H9 (cell line): ENCODE results near the gene PLCH2. TPM values are rescaled to one million over a fixed set of nuclear protein-coding genes. Genes with fewer than 3 reads are reported as not detected.

Experiments
- DNase-seq: peaks from one replicate; pipeline ENCODE4 v3.0.0-alpha.2; 2017
- H2AFZ ChIP-seq: one replicate; pipeline ENCODE4 v1.6.1; 2013; ENCODE audit warnings: mild to moderate bottlenecking, low read length, control low read depth, moderate library complexity
- H2AK5ac ChIP-seq: 2 replicates; pipeline ENCODE4 v1.6.1; 2013; ENCODE audit warnings: low read length, control low read depth, mixed read lengths; ENCODE audit not compliant: insufficient read length
- H2BK120ac ChIP-seq: one replicate; pipeline ENCODE4 v1.6.1; 2013; ENCODE audit warnings: low read depth, mild to moderate bottlenecking, low read length, control low read depth, inconsistent platforms; ENCODE audit not compliant: poor library complexity, severe bottlenecking
- H2BK12ac ChIP-seq: 2 replicates; pipeline ENCODE4 v1.6.1; 2013; ENCODE audit warnings: low read length, control low read depth, mixed read lengths, low read depth; ENCODE audit not compliant: insufficient read length
- H2BK15ac ChIP-seq: 2 replicates; pipeline ENCODE4 v1.6.1; 2013; ENCODE audit warnings: low read depth, low read length, control low read depth
- H2BK20ac ChIP-seq: one replicate; pipeline ENCODE4 v1.6.1; 2013; ENCODE audit warnings: low read depth, mild to moderate bottlenecking, low read length, control low read depth, inconsistent platforms; ENCODE audit not compliant: poor library complexity, severe bottlenecking
- H2BK5ac ChIP-seq: 2 replicates; pipeline ENCODE4 v1.6.1; 2013; ENCODE audit warnings: low read length, control low read depth, mixed read lengths; ENCODE audit not compliant: insufficient read length
- H3K14ac ChIP-seq: 2 replicates; pipeline ENCODE4 v1.6.1; 2013; ENCODE audit warnings: low read length, control low read depth; ENCODE audit not compliant: insufficient read depth
- H3K18ac ChIP-seq: 2 replicates; pipeline ENCODE4 v1.6.1; 2013; ENCODE audit warnings: low read depth, mild to moderate bottlenecking, mixed read lengths, low read length, control low read depth; ENCODE audit not compliant: insufficient read length
- H3K23ac ChIP-seq: 2 replicates; pipeline ENCODE4 v1.6.1; 2013; ENCODE audit warnings: low read length, control low read depth, mixed read lengths, low read depth; ENCODE audit not compliant: insufficient read length
- H3K23me2 ChIP-seq: 2 replicates; pipeline ENCODE4 v1.6.1; 2013; ENCODE audit warnings: low read depth, mild to moderate bottlenecking, mixed read lengths, low read length, control low read depth; ENCODE audit not compliant: insufficient read length, poor library complexity, severe bottlenecking
- H3K27ac ChIP-seq: 2 replicates; pipeline ENCODE4 v1.5.1; 2013; ENCODE audit warnings: low read length, control low read depth, mixed read lengths, low read depth; ENCODE audit not compliant: insufficient read length
- H3K27me3 ChIP-seq: 2 replicates; pipeline ENCODE4 v1.6.1; 2013; ENCODE audit warnings: low read length, control low read depth, inconsistent platforms; ENCODE audit not compliant: insufficient read depth
- H3K4ac ChIP-seq: 2 replicates; pipeline ENCODE4 v1.6.1; 2013; ENCODE audit warnings: low read depth, mild to moderate bottlenecking, control low read depth, inconsistent platforms, low read length, moderate library complexity
- H3K4me1 ChIP-seq: 2 replicates; pipeline ENCODE4 v1.6.1; 2013; ENCODE audit warnings: low read length, control low read depth, inconsistent platforms; ENCODE audit not compliant: insufficient read depth
- H3K4me2 ChIP-seq: 2 replicates; pipeline ENCODE4 v1.6.1; 2013; ENCODE audit warnings: low read length, control low read depth, mixed read lengths; ENCODE audit not compliant: insufficient read length, insufficient read depth
- H3K56ac ChIP-seq: 2 replicates; pipeline ENCODE4 v1.6.1; 2013; ENCODE audit warnings: low read depth, mild to moderate bottlenecking, mixed read lengths, low read length, control low read depth; ENCODE audit not compliant: insufficient read length
- H3K79me1 ChIP-seq: 2 replicates; pipeline ENCODE4 v1.6.1; 2013; ENCODE audit warnings: low read depth, mild to moderate bottlenecking, moderate library complexity, low read length, control low read depth, inconsistent platforms; ENCODE audit not compliant: insufficient read depth, poor library complexity, severe bottlenecking
- H3K79me2 ChIP-seq: 2 replicates; pipeline ENCODE4 v1.6.1; 2013; ENCODE audit warnings: low read length, control low read depth, inconsistent platforms; ENCODE audit not compliant: insufficient read depth
- H3K9ac ChIP-seq: 2 replicates; pipeline ENCODE4 v1.6.1; 2013; ENCODE audit warnings: low read length, control low read depth, mixed read lengths; ENCODE audit not compliant: insufficient read length; ENCODE audit errors: extremely low read depth
- H3K9me3 ChIP-seq: one replicate; pipeline ENCODE4 v1.6.1; 2013; ENCODE audit warnings: low read depth, low read length, inconsistent platforms; ENCODE audit not compliant: control insufficient read depth
- H3T11ph ChIP-seq: one replicate; pipeline ENCODE4 v1.6.1; 2013; ENCODE audit warnings: mild to moderate bottlenecking, low read length, control low read depth, inconsistent platforms
- H4K20me1 ChIP-seq: one replicate; pipeline ENCODE4 v1.6.1; 2013; ENCODE audit not compliant: control insufficient read depth, insufficient read length, insufficient read depth
- H4K5ac ChIP-seq: 2 replicates; pipeline ENCODE4 v1.6.1; 2013; ENCODE audit warnings: low read depth, mild to moderate bottlenecking, mixed read lengths, low read length, control low read depth; ENCODE audit not compliant: insufficient read length
- H4K8ac ChIP-seq: replicated peaks from 2 replicates; pipeline ENCODE4 v1.6.1; 2013; ENCODE audit warnings: low read length, control low read depth, mixed read lengths, low read depth; ENCODE audit not compliant: insufficient read length
- H4K91ac ChIP-seq: 2 replicates; pipeline ENCODE4 v1.6.1; 2013; ENCODE audit warnings: low read depth, mild to moderate bottlenecking, moderate library complexity, mixed read lengths, low read length, control low read depth; ENCODE audit not compliant: insufficient read length
- H3K27ac Mint-ChIP-seq, 3 experiments: 2 replicates in 2 of 3; 3 replicates in 1 of 3; pipeline ENCODE4 v1.8.0; 2020 to 2021; ENCODE audit warnings: mixed read lengths in 3 of 3, mild to moderate bottlenecking in 1 of 3, moderate library complexity in 1 of 3
- H3K27me3 Mint-ChIP-seq: 2 replicates; pipeline ENCODE4 v1.8.0; 2021; ENCODE audit warnings: low read depth, mild to moderate bottlenecking, moderate library complexity, mixed read lengths
- H3K36me3 Mint-ChIP-seq, 3 experiments: 2 replicates in 2 of 3; 3 replicates in 1 of 3; pipeline ENCODE4 v1.8.0; 2020 to 2021; ENCODE audit warnings: low read depth in 3 of 3, mixed read lengths in 3 of 3; ENCODE audit not compliant: insufficient read depth in 1 of 3
- H3K4me1 Mint-ChIP-seq, 2 experiments: 2 replicates each; pipeline ENCODE4 v1.8.0; 2020; ENCODE audit warnings: mixed read lengths in 2 of 2
- H3K4me3 Mint-ChIP-seq, 2 experiments: 2 replicates in 1 of 2; 3 replicates in 1 of 2; pipeline ENCODE4 v1.8.0; 2020 to 2021; ENCODE audit warnings: mild to moderate bottlenecking in 2 of 2, mixed read lengths in 2 of 2, moderate library complexity in 1 of 2
- H3K9me3 Mint-ChIP-seq, 2 experiments: 2 replicates in 1 of 2; 3 replicates in 1 of 2; pipeline ENCODE4 v1.8.0; 2020; ENCODE audit warnings: mild to moderate bottlenecking in 2 of 2, mixed read lengths in 2 of 2, moderate library complexity in 1 of 2
- WGBS: extraction: QIAGEN DNeasy Blood & Tissue Kit; methylation state at CpG from one replicate; pipeline ENCODE4 v1.1.7; 2013; ENCODE audit warnings: missing lambda C conversion rate, low lambda C conversion rate, mixed read lengths; ENCODE audit not compliant: insufficient read length; ENCODE audit errors: extremely low coverage; 5-methylcytosine and 5-hydroxymethylcytosine counted together
- total RNA-seq: library from RNA; stranded (reverse); gene quantifications from 2 replicates; pipeline ENCODE4 v1.2.1, GENCODE V29; 2021
- TF ChIP-seq, protein P1 (sequence below): fragments of 200-600 bp; sonication (generic); conservative IDR thresholded peaks from 3 replicates; pipeline ENCODE4 v1.8.0; 2021; ENCODE audit warnings: antibody characterized with exemption, mild to moderate bottlenecking

The PLCH2 gene
- total RNA-seq, 1 experiment from 2014 or later = 0.09 TPM

GRCh38 chr1:2459757-2460156 is 16.3 kb upstream of the PLCH2 start:
- H4K20me1 ChIP-seq = no peaks in the 10 kb centered on the region
- no peaks in the 10 kb centered on the region for H3K4me1 ChIP-seq
- no peaks in the 10 kb centered on the region for H3K27me3 ChIP-seq
- Mint-ChIP-seq H3K36me3 (no peaks in the 10 kb centered on the region), H3K27me3 (peaks cover 15% of the 10 kb centered on the region), H3K27ac (no peak overlapping the region), H3K9me3 (no peaks in the 10 kb centered on the region), H3K4me3 (no peak overlapping the region), H3K4me1 (no peaks in the 10 kb centered on the region)
- no peak overlapping the region for H2AFZ ChIP-seq
- no peak overlapping the region for H4K8ac ChIP-seq
- no peak overlapping the region for H3K27ac ChIP-seq
- DNase-seq = no peak
- no peak overlapping the region for H3K23ac ChIP-seq
- no peak overlapping the region for H2BK120ac ChIP-seq
- no peak overlapping the region for H2BK5ac ChIP-seq
- H3K23me2 ChIP-seq = peaks cover 3% of the 10 kb centered on the region
- H3K4me2 ChIP-seq = no peak overlapping the region
- no peaks in the 10 kb centered on the region for H3K79me2 ChIP-seq
- TF ChIP-seq, protein P1, sequence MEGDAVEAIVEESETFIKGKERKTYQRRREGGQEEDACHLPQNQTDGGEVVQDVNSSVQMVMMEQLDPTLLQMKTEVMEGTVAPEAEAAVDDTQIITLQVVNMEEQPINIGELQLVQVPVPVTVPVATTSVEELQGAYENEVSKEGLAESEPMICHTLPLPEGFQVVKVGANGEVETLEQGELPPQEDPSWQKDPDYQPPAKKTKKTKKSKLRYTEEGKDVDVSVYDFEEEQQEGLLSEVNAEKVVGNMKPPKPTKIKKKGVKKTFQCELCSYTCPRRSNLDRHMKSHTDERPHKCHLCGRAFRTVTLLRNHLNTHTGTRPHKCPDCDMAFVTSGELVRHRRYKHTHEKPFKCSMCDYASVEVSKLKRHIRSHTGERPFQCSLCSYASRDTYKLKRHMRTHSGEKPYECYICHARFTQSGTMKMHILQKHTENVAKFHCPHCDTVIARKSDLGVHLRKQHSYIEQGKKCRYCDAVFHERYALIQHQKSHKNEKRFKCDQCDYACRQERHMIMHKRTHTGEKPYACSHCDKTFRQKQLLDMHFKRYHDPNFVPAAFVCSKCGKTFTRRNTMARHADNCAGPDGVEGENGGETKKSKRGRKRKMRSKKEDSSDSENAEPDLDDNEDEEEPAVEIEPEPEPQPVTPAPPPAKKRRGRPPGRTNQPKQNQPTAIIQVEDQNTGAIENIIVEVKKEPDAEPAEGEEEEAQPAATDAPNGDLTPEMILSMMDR = no peak
- no peak overlapping the region for H3K18ac ChIP-seq
- H3K56ac ChIP-seq = no peak overlapping the region
- H3K4ac ChIP-seq = no peak overlapping the region
- H2BK20ac ChIP-seq = no peak overlapping the region
- H4K5ac ChIP-seq = no peak overlapping the region
- no peak overlapping the region for H2BK15ac ChIP-seq
- no peaks in the 10 kb centered on the region for H3K9me3 ChIP-seq
- no peak overlapping the region for H3K14ac ChIP-seq
- no peak overlapping the region for H2BK12ac ChIP-seq
- WGBS = no CpG with 5 or more reads among the region's 23 CpGs
- H3K79me1 ChIP-seq = no peaks in the 10 kb centered on the region
- no peak overlapping the region for H3T11ph ChIP-seq
- no peak overlapping the region for H2AK5ac ChIP-seq
- H3K9ac ChIP-seq = no peak overlapping the region
- no peak overlapping the region for H4K91ac ChIP-seq
